GM21367 (cell line): Measurements from ENCODE around the gene LRRC14B.
"Not testable (repeated sequence)": the region's sequence is repeated elsewhere in the genome, so short reads cannot be mapped to it uniquely, and the experiment has no call there.

Source experiments
- ATAC-seq: cut with Tn5 transposase; IDR thresholded peaks from one replicate; pipeline ENCODE4 v1.9.1; 2021; ENCODE audit not compliant: unreplicated experiment

LRRC14B gene

GRCh38 chr5:233426-233825 is 42.1 kb downstream of the LRRC14B start:
- ATAC-seq = not testable (repeated sequence)

GRCh38 chr5:234450-234849 is 43.2 kb downstream of the LRRC14B start:
- no peak for ATAC-seq

GRCh38 chr5:235527-235926 is 44.2 kb downstream of the LRRC14B start:
- not testable (repeated sequence) for ATAC-seq

- not testable (repeated sequence) for ATAC-seq
These were observed 46.6 kb downstream of the LRRC14B start for GRCh38 chr5:237931-238330.

GRCh38 chr5:240550-240949 is 49.3 kb downstream of the LRRC14B start:
- not testable (repeated sequence) for ATAC-seq

GRCh38 chr5:241045-241669 is 49.9 kb downstream of the LRRC14B start:
- not testable (repeated sequence) for ATAC-seq

GRCh38 chr5:243683-244367 is 52.5 kb downstream of the LRRC14B start:
- not testable (repeated sequence) for ATAC-seq

GRCh38 chr5:245717-246116 is 54.4 kb downstream of the LRRC14B start:
- ATAC-seq = not testable (repeated sequence)
